CD4-positive, alpha-beta T cell treated with Interleukin-12 subunit alpha and Interleukin-12 subunit beta, for 1 hour (primary cell): ENCODE measurements around the gene DST.

Experiments used
- DNase-seq: peaks from one replicate; pipeline ENCODE4 v3.0.0-alpha.2; 2020

Gene DST

GRCh38 chr6:56430629-56431600 is 211.8 kb downstream of the DST start:
- no peak for DNase-seq

DNA sequence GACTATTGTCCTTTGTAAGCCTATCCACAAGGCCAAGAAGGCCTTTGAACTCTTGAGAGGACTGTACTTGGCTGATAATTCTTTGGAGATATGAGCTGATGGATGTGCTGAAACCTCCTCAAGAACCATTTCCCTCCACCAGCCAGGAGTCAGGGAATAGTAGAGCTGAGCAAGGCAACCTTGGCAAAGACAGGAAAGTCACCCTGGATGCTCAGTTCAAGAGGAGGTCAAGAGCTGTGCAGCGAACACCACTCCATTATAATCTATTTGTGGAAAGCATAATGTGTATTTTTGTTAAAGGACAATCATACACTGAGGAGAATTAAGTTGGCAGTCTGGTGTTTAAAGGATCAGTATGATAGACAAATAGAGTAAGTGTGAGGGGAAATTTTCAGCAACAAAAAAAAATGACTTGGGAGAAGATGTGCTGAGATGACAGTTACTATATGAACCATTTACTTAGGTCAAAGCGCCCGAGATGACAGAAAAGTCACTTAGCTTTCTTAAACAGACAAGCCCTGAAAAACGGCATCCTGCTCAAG is 218.1 kb downstream of the DST start:
- DNase-seq, result no peak

GRCh38 chr6:56424064-56424463 is 218.6 kb downstream of the DST start:
- DNase-seq, result no peak

GRCh38 chr6:56420296-56420695 is 222.4 kb downstream of the DST start:
- DNase-seq, result no peak

DNA sequence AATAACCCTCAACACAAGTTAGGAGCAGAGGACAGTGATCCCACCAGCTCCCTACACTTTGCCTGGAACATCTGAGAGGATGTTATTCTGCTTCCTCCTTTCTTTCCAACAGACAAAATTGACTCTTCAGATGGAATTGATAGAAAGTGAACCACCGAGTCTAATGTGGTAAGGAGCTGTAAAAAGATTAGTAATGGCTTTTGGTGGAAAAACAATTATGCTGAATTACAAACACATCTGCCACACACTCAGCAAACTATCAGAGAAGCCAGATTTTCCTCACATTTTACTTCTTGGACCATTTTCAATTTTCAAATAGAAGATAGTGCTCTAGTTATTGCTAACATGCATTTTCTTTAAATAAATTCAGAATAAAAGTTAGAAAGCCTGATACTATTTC is 223.5 kb downstream of the DST start:
- no peak for DNase-seq

DNA sequence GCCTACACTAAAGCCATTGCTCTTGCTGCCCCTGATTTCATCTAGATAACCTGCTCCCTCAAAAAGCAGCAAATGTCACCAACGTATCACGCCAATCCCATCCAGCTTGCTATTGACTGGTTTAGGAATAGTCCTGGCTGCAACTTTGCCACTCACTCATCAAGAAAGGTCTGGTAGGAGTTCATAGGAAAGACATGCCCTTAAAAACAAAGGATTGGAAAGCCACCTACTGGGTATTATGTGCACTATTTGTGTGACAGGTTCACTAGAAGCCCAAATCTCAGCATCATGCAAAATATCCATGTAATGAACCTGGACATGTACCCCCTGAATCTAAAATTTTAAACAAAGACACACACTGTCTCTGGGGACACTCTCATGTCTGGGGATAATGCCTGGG is 224.9 kb downstream of the DST start:
- no peak for DNase-seq

- DNase-seq, result no peak
These were observed 226.4 kb downstream of the DST start for GRCh38 chr6:56416247-56416646.

DNA sequence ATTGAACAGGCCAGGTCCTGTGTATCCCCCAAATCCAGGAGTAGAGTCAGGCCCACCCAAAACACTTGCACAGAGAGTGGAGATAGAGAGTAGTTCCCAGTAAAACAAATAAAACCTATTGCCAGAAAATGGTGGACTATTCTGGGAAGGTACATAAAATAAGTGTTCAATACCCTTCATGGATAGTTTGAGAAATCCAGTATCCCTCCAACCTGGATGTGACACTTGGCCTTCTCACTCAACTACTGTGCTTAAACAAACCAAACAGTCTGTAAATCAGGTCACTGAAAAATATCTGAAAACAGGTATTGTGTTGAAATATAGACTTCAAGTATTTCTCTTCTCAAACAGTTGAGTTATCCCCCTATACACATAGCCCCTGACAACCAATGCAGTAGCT is 233.7 kb downstream of the DST start:
- DNase-seq, result no peak
